Right lobe of liver (tissue), 6 donors: ENCODE results near the gene ZNF3. TPM values are rescaled to one million over a fixed set of nuclear protein-coding genes. Genes with fewer than 3 reads are reported as not detected.

Source experiments
- ATAC-seq, 4 donors: fragments of 200-7000 bp; cut with Tn5 transposase; one replicate each; pipeline ENCODE4 v1.9.1; 2020; ENCODE audit warnings: mild to moderate bottlenecking in 4 of 4, moderate library complexity in 4 of 4
- DNase-seq, 3 donors: peaks; one replicate each; pipeline ENCODE4 v3.0.0-alpha.2; 2020
- H3K27ac ChIP-seq, 3 donors: fragments of 200-600 bp; one replicate each; pipeline ENCODE4 v1.8.0; 2022
- H3K27me3 ChIP-seq, 2 donors: fragments of 200-600 bp; one replicate each; pipeline ENCODE4 v1.8.0; 2022
- H3K36me3 ChIP-seq, 4 donors: fragments of 200-600 bp; sonication (generic) in 1 of 4; one replicate each; pipeline versions ENCODE4 v1.5.1 to v1.8.0; 2017 to 2022; ENCODE audit warnings: control low read depth in 1 of 4
- H3K4me1 ChIP-seq, 4 donors: fragments of 200-600 bp; sonication (generic) in 1 of 4; one replicate each; pipeline versions ENCODE4 v1.5.1 to v1.8.0; 2017 to 2022; ENCODE audit warnings: control low read depth in 1 of 4
- H3K4me3 ChIP-seq, 3 donors: fragments of 200-600 bp; one replicate each; pipeline ENCODE4 v1.8.0; 2022
- H3K9me3 ChIP-seq, 4 donors: fragments of 200-600 bp; sonication (generic) in 1 of 4; one replicate each; pipeline versions ENCODE4 v1.5.1 to v1.8.0; 2017 to 2022; ENCODE audit warnings: control low read depth in 1 of 4
- CTCF ChIP-seq, 4 donors: fragments of 200-600 bp in 3 of 4; fragments of 450-650 bp in 1 of 4; IDR thresholded peaks; one replicate each; pipeline versions ENCODE4 v1.5.1 to v1.8.0; 2016 to 2022; ENCODE audit warnings: antibody characterized with exemption in 4 of 4, mild to moderate bottlenecking in 2 of 4
- POLR2A ChIP-seq: fragments of 450-650 bp; IDR thresholded peaks from one replicate; pipeline ENCODE4 v1.6.1; 2017; ENCODE audit warnings: antibody characterized with exemption, mild to moderate bottlenecking
- WGBS: methylation state at CpG from one replicate; pipeline ENCODE4 v1.1.6; 2018; ENCODE audit warnings: low coverage, low lambda C conversion rate; ENCODE audit not compliant: insufficient coverage; ENCODE audit errors: missing lambda C conversion rate; 5-methylcytosine and 5-hydroxymethylcytosine counted together
- intact Hi-C, 2 donors: fragments of 100-400 bp; cut with DNase I; formaldehyde crosslinking; loops; one replicate each; pipeline versions ENCODE4 v1.11.2 to v1.14.1; 2022
- total RNA-seq, 6 experiments: library from RNA; depleted of rRNA in 2 of 6; stranded (reverse); fragments of >200 nt in 2 of 6; fragmentation: NEBNext Ultra II Directional in 3 of 6; extraction: Animal tissue kit (Norgen Biotek cat#: 25700) in 3 of 6; gene quantifications; one replicate each; pipeline versions ENCODE4 v1.1.0 to v1.2.4, GENCODE V29; 2016 to 2023
- donor health status: DM: no; HTN: yes; CAD: no.
- donor health status: DM: no; HTN: no; CAD: no.
- donor health status: DM: no; HTN: no; CAD: no.
- donor health status: DM: no; HTN: yes; CAD: no.
- donor health status: DM: no; HTN: yes; CAD: no.

Gene ZNF3
- total RNA-seq, 6 experiments from 2014 or later: 9.7 to 18.8 (median 14.0) TPM

- H3K9me3 ChIP-seq: no peaks in the 10 kb centered on the region
- no peak for ATAC-seq
- H3K36me3 ChIP-seq: peaks cover 8 to 94% (median 55%) of the 10 kb centered on the region in 4 donors
- no peak overlapping the region for H3K27ac ChIP-seq
- H3K27me3 ChIP-seq: no peaks in the 10 kb centered on the region
- WGBS: 84% methylated on average over 4 of the region's 9 CpGs
- H3K4me1 ChIP-seq: peaks cover 0 to 6% (median 0%) of the 10 kb centered on the region in 4 donors
- TF ChIP-seq POLR2A: no peak
- no peak for TF ChIP-seq CTCF (IDR thresholded peaks at IDR 0.05)
- intact Hi-C loops: no loop called here
- no peak overlapping the region for H3K4me3 ChIP-seq
- DNase-seq: no peak
Measured at GRCh38 chr7:100095289-100095688, 13.8 kb upstream of the ZNF3 start.

GRCh38 chr7:100093925-100094486 lies 12.5 kb upstream of the ZNF3 start:
- DNase-seq (no peak), ATAC-seq (no peak)
- TF ChIP-seq POLR2A: no peak
- TF ChIP-seq CTCF (IDR thresholded peaks at IDR 0.05): no peak
- Histone ChIP-seq H3K4me1 (peaks cover 0 to 8% (median 0%) of the 10 kb centered on the region in 4 donors), H3K27ac (no peak overlapping the region), H3K27me3 (no peaks in the 10 kb centered on the region), H3K36me3 (peaks cover 8 to 87% (median 52%) of the 10 kb centered on the region in 4 donors), H3K9me3 (no peaks in the 10 kb centered on the region), H3K4me3 (no peak overlapping the region)
- WGBS: 76% methylated on average over 9 of the region's 16 CpGs
- intact Hi-C loops: no loop called here

- Histone ChIP-seq H3K4me3 (no peak overlapping the region), H3K27ac (no peak overlapping the region), H3K27me3 (no peaks in the 10 kb centered on the region), H3K9me3 (no peaks in the 10 kb centered on the region), H3K4me1 (peaks cover 0 to 8% (median 0%) of the 10 kb centered on the region in 4 donors), H3K36me3 (peaks cover 8 to 82% (median 49%) of the 10 kb centered on the region in 4 donors)
- ATAC-seq: peak in 3 of 4 donors; percentile 6 to 19 (median 11)
- intact Hi-C loops: no loop called here
- TF ChIP-seq CTCF (IDR thresholded peaks at IDR 0.05) (no peak), POLR2A (no peak)
- no peak for DNase-seq
- WGBS: 24% methylated on average over 6 of the region's 13 CpGs
Measured at GRCh38 chr7:100093498-100093897, 12.0 kb upstream of the ZNF3 start.

GRCh38 chr7:100093054-100093453 lies 11.5 kb upstream of the ZNF3 start:
- Histone ChIP-seq H3K27me3 (no peaks in the 10 kb centered on the region), H3K4me3 (no peak overlapping the region), H3K36me3 (peaks cover 8 to 77% (median 46%) of the 10 kb centered on the region in 4 donors), H3K27ac (no peak overlapping the region), H3K4me1 (peaks cover 0 to 8% (median 2%) of the 10 kb centered on the region in 4 donors), H3K9me3 (no peaks in the 10 kb centered on the region)
- DNase-seq (no peak), ATAC-seq (no peak)
- TF ChIP-seq CTCF (IDR thresholded peaks at IDR 0.05) (no peak), POLR2A (no peak)
- intact Hi-C loops: no loop called here
- WGBS: 33% methylated on average over 1 of the region's 8 CpGs
